Suprapubic skin (tissue), 4 donors: ENCODE data around the gene HEPACAM. TPM values are rescaled to one million over a fixed set of nuclear protein-coding genes. Genes with fewer than 3 reads are reported as not detected.

ENCODE experiments used
- DNase-seq, 2 donors: peaks; one replicate each; pipeline ENCODE4 v3.0.0-alpha.2; 2019; ENCODE audit warnings: low spot score in 2 of 2
- H3K27ac ChIP-seq: fragments of 200-600 bp; sonication (generic); one replicate; pipeline ENCODE4 v1.5.1; 2019
- H3K27me3 ChIP-seq: fragments of 200-600 bp; sonication (generic); one replicate; pipeline ENCODE4 v1.5.1; 2019
- H3K36me3 ChIP-seq: fragments of 200-600 bp; sonication (generic); one replicate; pipeline ENCODE4 v1.5.1; 2019
- H3K4me1 ChIP-seq: fragments of 200-600 bp; sonication (generic); one replicate; pipeline ENCODE4 v1.5.1; 2019
- H3K4me3 ChIP-seq: fragments of 200-600 bp; sonication (generic); one replicate; pipeline ENCODE4 v1.5.1; 2019; ENCODE audit warnings: mild to moderate bottlenecking
- H3K9me3 ChIP-seq: fragments of 200-600 bp; sonication (generic); one replicate; pipeline ENCODE4 v1.5.1; 2019
- EP300 ChIP-seq: sonication (generic); formaldehyde crosslinking; IDR thresholded peaks from one replicate; pipeline ENCODE4 v1.6.1; 2017; ENCODE audit warnings: antibody characterized with exemption
- POLR2A ChIP-seq, 2 donors: fragments of 450-650 bp; IDR thresholded peaks; one replicate each; pipeline ENCODE4 v1.6.1; 2017; ENCODE audit warnings: antibody characterized with exemption in 2 of 2, mild to moderate bottlenecking in 2 of 2, moderate library complexity in 2 of 2
- POLR2AphosphoS5 ChIP-seq, 3 donors: sonication (generic); formaldehyde crosslinking; IDR thresholded peaks; one replicate each; pipeline ENCODE4 v1.6.1; 2017; ENCODE audit warnings: antibody characterized with exemption in 3 of 3
- WGBS: methylation state at CpG from one replicate; pipeline ENCODE4 v1.1.5; 2018; 5-methylcytosine and 5-hydroxymethylcytosine counted together
- total RNA-seq, 4 donors: library from RNA; depleted of rRNA; stranded (reverse); fragments of >200 nt; gene quantifications; one replicate each; pipeline ENCODE4 v1.1.0, GENCODE V29; 2016
- TF ChIP-seq, protein P1 (sequence below), 2 donors: fragments of 200-600 bp in 1 of 2; fragments of 450-650 bp in 1 of 2; sonication (generic) in 1 of 2; IDR thresholded peaks; one replicate each; pipeline ENCODE4 v1.5.1; 2016 to 2019; ENCODE audit warnings: antibody characterized with exemption in 2 of 2, mild to moderate bottlenecking in 1 of 2, moderate library complexity in 1 of 2

HEPACAM gene
- total RNA-seq, 4 donors from 2014 or later: 0.72 to 1.4 (median 0.89) TPM; not detected in 1

DNA sequence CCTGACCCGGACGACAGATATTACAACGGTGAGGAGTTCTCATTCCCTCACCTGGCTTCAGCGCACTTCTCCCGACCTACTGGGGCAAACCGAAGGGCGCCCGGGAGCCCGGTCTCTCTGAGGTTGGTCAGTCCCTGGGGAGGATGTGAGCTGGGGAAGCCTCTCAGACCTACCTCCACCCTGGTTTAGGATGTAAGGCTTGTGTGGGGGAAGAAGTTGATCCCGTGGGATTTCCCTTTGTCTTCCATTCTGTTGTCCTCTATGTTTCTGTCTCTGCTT lies 58.3 kb downstream of the HEPACAM start:
- peaks cover 24% of the 10 kb centered on the region for H3K27me3 ChIP-seq
- H3K4me3 ChIP-seq: peak overlapping the region; percentile 56
- H3K4me1 ChIP-seq: peaks cover 19% of the 10 kb centered on the region
- DNase-seq: no peak
- H3K9me3 ChIP-seq: no peaks in the 10 kb centered on the region
- H3K36me3 ChIP-seq: no peaks in the 10 kb centered on the region
- no peak overlapping the region for H3K27ac ChIP-seq
- TF ChIP-seq, protein P1, sequence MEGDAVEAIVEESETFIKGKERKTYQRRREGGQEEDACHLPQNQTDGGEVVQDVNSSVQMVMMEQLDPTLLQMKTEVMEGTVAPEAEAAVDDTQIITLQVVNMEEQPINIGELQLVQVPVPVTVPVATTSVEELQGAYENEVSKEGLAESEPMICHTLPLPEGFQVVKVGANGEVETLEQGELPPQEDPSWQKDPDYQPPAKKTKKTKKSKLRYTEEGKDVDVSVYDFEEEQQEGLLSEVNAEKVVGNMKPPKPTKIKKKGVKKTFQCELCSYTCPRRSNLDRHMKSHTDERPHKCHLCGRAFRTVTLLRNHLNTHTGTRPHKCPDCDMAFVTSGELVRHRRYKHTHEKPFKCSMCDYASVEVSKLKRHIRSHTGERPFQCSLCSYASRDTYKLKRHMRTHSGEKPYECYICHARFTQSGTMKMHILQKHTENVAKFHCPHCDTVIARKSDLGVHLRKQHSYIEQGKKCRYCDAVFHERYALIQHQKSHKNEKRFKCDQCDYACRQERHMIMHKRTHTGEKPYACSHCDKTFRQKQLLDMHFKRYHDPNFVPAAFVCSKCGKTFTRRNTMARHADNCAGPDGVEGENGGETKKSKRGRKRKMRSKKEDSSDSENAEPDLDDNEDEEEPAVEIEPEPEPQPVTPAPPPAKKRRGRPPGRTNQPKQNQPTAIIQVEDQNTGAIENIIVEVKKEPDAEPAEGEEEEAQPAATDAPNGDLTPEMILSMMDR (IDR thresholded peaks at IDR 0.05): no peak
- TF ChIP-seq POLR2A (IDR thresholded peaks at IDR 0.05) (no peak), EP300 (no peak), POLR2AphosphoS5 (IDR thresholded peaks at IDR 0.05) (no peak)
- 57% methylated on average over 10 of the region's 10 CpGs for WGBS

DNA sequence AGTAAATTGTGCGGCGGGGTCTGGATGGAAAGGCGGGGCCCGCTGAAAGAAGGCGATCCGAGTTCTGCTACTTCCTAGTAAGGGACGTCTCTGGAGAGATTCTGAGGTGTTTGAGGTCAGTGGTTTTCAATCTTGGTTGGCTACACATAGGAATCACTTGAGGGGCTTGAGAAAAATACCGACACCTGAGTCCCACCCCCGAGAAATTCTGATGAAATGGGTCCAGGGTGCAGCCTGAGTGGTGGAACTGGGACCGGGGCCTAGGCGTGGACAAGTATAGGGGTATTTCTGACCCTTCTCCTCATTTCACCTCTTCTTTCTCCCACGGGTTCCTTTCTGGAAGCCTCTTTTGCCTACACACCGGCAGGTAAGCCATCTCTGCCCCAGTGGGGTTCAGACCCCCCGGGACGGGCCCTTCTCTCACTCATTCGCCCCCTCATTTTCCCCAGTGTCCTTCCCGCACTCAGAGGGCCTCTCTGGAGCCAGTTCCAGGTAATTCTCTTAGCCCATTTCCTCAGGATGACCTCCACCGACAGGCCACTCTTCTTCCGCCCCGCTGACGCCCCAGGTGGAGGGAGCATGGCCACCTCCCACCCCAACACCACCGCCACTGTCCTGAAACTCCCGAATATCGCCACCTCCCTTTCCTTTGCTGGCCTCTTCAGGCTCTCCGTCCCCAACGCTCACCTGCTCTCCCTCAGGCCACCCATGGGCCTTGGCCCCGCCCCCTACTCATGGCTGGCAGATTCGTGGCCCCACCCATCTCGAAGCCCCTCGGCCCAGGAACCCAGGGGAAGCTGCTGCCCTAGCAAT lies 58.8 kb downstream of the HEPACAM start:
- peak overlapping the region; percentile 56 for H3K4me3 ChIP-seq
- no peak for DNase-seq
- peaks cover 28% of the 10 kb centered on the region for H3K27me3 ChIP-seq
- no peaks in the 10 kb centered on the region for H3K36me3 ChIP-seq
- H3K9me3 ChIP-seq: no peaks in the 10 kb centered on the region
- peaks cover 19% of the 10 kb centered on the region for H3K4me1 ChIP-seq
- TF ChIP-seq EP300 (no peak), POLR2AphosphoS5 (IDR thresholded peaks at IDR 0.05) (no peak), POLR2A (IDR thresholded peaks at IDR 0.05) (no peak)
- TF ChIP-seq, protein P1 (IDR thresholded peaks at IDR 0.05): no peak
- H3K27ac ChIP-seq: peak overlapping the region; percentile 75
- 22% methylated on average over 30 of the region's 30 CpGs for WGBS

DNA sequence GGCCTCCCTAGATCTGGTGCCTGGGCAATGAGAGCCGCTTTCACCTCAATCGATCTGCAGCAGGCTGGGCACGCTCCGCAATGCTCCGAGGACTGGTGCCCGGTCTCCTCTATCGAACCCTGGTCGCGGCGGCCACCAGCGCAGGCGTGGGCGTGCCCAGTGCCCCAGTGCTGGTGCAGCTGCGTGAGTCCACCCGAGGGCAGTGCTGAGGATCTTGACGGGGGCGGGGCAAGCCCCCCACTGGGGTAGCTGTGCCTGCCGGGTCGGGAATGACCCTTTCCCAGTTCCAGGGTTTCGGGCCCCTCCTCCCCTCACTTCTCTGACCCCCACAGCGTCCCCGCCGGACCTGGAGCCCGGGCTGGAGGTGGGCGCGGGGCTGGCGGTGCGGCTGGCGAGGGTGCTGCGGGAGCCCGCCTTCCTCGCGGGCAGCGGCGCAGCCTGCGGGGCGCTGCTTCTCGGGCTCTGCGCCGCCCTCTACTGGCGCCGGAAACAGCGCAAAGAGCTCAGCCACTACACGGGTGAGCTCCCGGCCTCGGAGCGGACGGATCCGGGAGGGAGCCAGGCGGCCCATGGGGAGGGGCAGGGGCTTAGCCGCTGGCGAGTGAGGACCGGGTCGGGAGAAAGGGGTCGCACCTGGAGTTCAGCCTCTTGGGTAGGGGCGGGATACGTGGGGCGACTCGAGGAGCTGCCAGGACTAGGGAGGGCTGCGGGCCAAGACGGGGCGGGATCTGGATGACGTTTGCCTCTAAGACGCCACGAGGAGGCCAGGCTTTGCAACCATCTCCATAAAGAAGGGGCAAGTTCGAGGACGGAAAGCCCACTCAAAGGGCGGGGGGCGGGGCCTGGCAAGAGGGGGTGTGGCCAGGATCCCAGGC lies 59.7 kb downstream of the HEPACAM start:
- peak; percentile 89 to 91 for DNase-seq
- Histone ChIP-seq H3K36me3 (no peaks in the 10 kb centered on the region), H3K27me3 (peaks cover 35% of the 10 kb centered on the region), H3K27ac (peak overlapping the region; percentile 75), H3K4me3 (peak overlapping the region; percentile 56), H3K9me3 (no peaks in the 10 kb centered on the region), H3K4me1 (peaks cover 19% of the 10 kb centered on the region)
- TF ChIP-seq EP300: no peak
- peak in 1 of 3 donors; percentile 41 for TF ChIP-seq POLR2AphosphoS5 (IDR thresholded peaks at IDR 0.05)
- TF ChIP-seq, protein P1 (IDR thresholded peaks at IDR 0.05): peak; percentile 7 to 86
- WGBS: 2% methylated on average over 38 of the region's 69 CpGs

DNA sequence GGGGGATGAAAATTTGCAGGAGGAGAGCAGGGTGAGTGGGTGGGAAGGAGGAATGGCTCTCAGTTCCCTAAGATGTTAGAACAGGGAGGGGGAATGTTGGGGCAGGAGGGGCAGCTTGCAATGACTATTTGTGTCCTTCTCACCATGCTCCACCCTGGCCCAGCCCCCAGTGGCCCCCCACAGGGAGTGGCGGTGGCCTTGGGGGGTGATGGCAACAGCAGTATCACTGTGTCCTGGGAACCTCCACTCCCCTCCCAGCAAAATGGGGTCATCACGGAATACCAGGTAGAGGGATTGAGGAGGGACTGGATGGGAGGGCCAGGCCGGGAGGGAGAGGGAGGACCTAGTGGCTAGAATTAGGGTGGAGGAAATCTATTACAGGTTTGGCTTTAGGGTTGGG lies 60.4 kb downstream of the HEPACAM start:
- Histone ChIP-seq H3K4me3 (no peak overlapping the region), H3K27me3 (peaks cover 42% of the 10 kb centered on the region), H3K36me3 (no peaks in the 10 kb centered on the region), H3K27ac (no peak overlapping the region), H3K9me3 (no peaks in the 10 kb centered on the region), H3K4me1 (peaks cover 19% of the 10 kb centered on the region)
- WGBS: 56% methylated on average over 3 of the region's 3 CpGs
- TF ChIP-seq POLR2A (IDR thresholded peaks at IDR 0.05): no peak
- DNase-seq: no peak

DNA sequence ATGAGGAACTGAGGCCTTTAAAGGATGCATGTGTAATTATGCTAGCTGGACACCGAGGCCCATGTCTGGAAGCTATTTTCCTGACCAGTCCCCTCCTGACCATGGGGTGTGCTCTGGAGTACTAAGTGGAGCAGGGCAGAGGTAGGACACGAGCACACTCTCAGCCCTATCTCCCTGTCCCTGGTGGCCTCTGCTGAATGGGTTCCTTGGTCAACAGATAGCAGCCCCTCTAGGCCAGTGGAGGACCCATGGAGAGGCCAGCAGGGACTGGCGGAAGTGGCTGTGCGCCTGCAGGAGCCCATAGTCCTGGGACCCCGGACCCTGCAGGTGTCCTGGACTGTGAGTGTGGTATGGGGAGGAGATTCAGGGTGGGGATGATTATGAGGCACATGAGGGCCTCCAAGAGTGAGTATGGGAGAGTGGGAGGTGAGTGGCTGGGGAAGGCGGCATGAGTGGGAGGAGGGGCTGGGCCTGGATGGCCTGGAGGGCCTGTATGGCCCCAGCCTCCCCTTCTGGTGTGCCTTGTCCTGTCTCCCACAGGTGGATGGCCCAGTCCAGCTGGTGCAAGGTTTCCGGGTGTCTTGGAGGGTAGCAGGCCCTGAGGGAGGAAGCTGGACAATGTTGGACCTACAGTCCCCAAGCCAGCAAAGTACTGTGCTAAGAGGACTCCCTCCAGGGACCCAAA lies 61.1 kb downstream of the HEPACAM start:
- no peak for DNase-seq
- H3K4me1 ChIP-seq: peaks cover 19% of the 10 kb centered on the region
- TF ChIP-seq EP300 (no peak), POLR2A (IDR thresholded peaks at IDR 0.05) (no peak), POLR2AphosphoS5 (IDR thresholded peaks at IDR 0.05) (no peak)
- TF ChIP-seq, protein P1 (IDR thresholded peaks at IDR 0.05): no peak
- H3K27ac ChIP-seq: no peak overlapping the region
- 89% methylated on average over 7 of the region's 7 CpGs for WGBS
- no peaks in the 10 kb centered on the region for H3K9me3 ChIP-seq
- H3K36me3 ChIP-seq: no peaks in the 10 kb centered on the region
- H3K27me3 ChIP-seq: peaks cover 49% of the 10 kb centered on the region
- no peak overlapping the region for H3K4me3 ChIP-seq
